Breast epithelium (tissue), 3 donors: Measurements from ENCODE around the gene SLC5A10.
"Not testable (repeated sequence)": the region's sequence is repeated elsewhere in the genome, so short reads cannot be mapped to it uniquely, and the experiment has no call there.

ENCODE experiments used
- POLR2A ChIP-seq: fragments of 450-650 bp; IDR thresholded peaks from one replicate; pipeline ENCODE4 v1.6.1; 2016; ENCODE audit warnings: antibody characterized with exemption, mild to moderate bottlenecking, moderate library complexity
- POLR2AphosphoS5 ChIP-seq, 3 donors: sonication (generic); formaldehyde crosslinking; IDR thresholded peaks; one replicate each; pipeline ENCODE4 v1.6.1; 2017; ENCODE audit warnings: antibody characterized with exemption in 3 of 3

DNA sequence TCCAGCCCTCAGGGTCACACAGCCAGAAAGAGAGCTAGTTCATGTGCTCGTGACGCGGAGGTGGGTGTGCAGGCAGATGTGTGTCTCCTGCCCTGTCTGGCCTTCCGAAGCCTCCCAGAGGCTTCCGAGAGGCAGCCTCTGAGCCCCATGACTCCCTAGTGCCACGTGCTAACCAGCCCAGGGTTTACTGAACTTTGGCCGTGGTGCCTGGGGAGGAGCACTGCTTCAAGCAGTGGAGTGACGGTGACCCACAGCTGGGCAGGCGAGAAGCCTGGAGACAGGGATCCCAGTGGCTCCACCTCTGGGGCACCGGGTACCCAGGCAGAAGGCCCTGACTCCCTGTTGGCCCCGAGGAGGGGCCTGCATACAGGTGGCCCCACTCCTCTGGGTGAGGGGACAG, 76.7 kb downstream of the SLC5A10 start:
- not testable (repeated sequence) for TF ChIP-seq POLR2AphosphoS5 (IDR thresholded peaks at IDR 0.05); POLR2A
